ENCODE data around the gene GGA3. TPM values are rescaled to one million over a fixed set of nuclear protein-coding genes. Genes with fewer than 3 reads are reported as not detected.

Gene GGA3
- total RNA-seq (10 to 100 TPM in 4 of 5 donors, 1 to 10 TPM in 1; 9.5 to 94.5 (median 58.5) TPM), polyA plus RNA-seq (10 to 100 TPM; 10.2 to 18.3 (median 11.8) TPM)
- long read RNA-seq, donor 1, partial matches to known transcripts: 53 of 53 reads
- long read RNA-seq, donor 1, other reads (novel, unspliced or antisense): 0 of 53 reads
- long read RNA-seq, donor 2: 0 reads
- long read RNA-seq, donor 3, full-length matches to known transcripts: 2 of 2 reads
- long read RNA-seq, donor 3, partial matches to known transcripts: 0 of 2 reads
- long read RNA-seq, donor 3, other reads (novel, unspliced or antisense): 0 of 2 reads
- long read RNA-seq, donor 4: 0 reads
- long read RNA-seq, donor 5, full-length matches to known transcripts: 1 of 1 reads
- long read RNA-seq, donor 5, partial matches to known transcripts: 0 of 1 reads
- long read RNA-seq, donor 5, other reads (novel, unspliced or antisense): 0 of 1 reads
- long read RNA-seq, donor 6, partial matches to known transcripts: 12 of 12 reads
- long read RNA-seq, donor 6, other reads (novel, unspliced or antisense): 0 of 12 reads
- long read RNA-seq, donor 7: 0 reads
- long read RNA-seq, donor 8: 0 reads
- long read RNA-seq, donor 9, full-length matches to known transcripts: 3 of 3 reads
- long read RNA-seq, donor 9, partial matches to known transcripts: 0 of 3 reads
- long read RNA-seq, donor 9, other reads (novel, unspliced or antisense): 0 of 3 reads
- long read RNA-seq, donor 10, full-length matches to known transcripts: 1 of 1 reads
- long read RNA-seq, donor 10, partial matches to known transcripts: 0 of 1 reads
- long read RNA-seq, donor 10, other reads (novel, unspliced or antisense): 0 of 1 reads

GRCh38 chr17:75261336-75262111 is at the start of gene GGA3, which contains the start of gene MRPS7:
Gene GGA3 (minus strand): TSS chr17:75261606. CDS start chr17:75261587, 19 bp downstream.
Gene MRPS7 (plus strand): TSS chr17:75261879. CDS start chr17:75261901, 22 bp downstream.
- intact Hi-C loops (cut with DNase I; ENCODE audit: low total_unique reads): no loop called here
- no peaks in the 10 kb centered on the region for H3K9me3 ChIP-seq

GRCh38 chr17:75308732-75309629 is 47.6 kb upstream of the GGA3 start:
- H3K4me3 ChIP-seq: no peak overlapping the region
- H3K4me1 ChIP-seq: peaks cover 13 to 35% (median 15%) of the 10 kb centered on the region in 4 donors
- peak; percentile 67 to 79 for DNase-seq
- H3K9me3 ChIP-seq: no peaks in the 10 kb centered on the region
- H3K27me3 ChIP-seq: no peaks in the 10 kb centered on the region
- 31 to 53% (median 42%) methylated on average over 20 of the region's 20 CpGs for WGBS, 5 donors
- peak overlapping the region; percentile 50 to 86 (median 75) for H3K27ac ChIP-seq
- H3K36me3 ChIP-seq: no peaks in the 10 kb centered on the region
- intact Hi-C loops (cut with DNase I; ENCODE audit: low total_unique reads): no loop called here
- no peak for TF ChIP-seq CTCF (IDR thresholded peaks at IDR 0.05)
- TF ChIP-seq POLR2AphosphoS5 (IDR thresholded peaks at IDR 0.05): peak in 2 of 3 donors; percentile 38 to 50

More at GRCh38 chr17:75261336-75262111, at the start of gene GGA3, which contains the start of gene MRPS7:
- peak in 1 of 7 experiments; percentile 22 for TF ChIP-seq CTCF (IDR thresholded peaks at IDR 0.05)
- peak; percentile 31 to 81 (median 74) for TF ChIP-seq POLR2AphosphoS5 (IDR thresholded peaks at IDR 0.05)
- peak in 1 of 4 donors; percentile 33 for TF ChIP-seq POLR2A (IDR thresholded peaks at IDR 0.05)
- no peak for TF ChIP-seq EP300 (IDR thresholded peaks at IDR 0.05)
- 0 to 1% (median 0%) methylated on average over 22 to 68 of the region's 69 CpGs for WGBS, 5 donors
- Histone ChIP-seq H3K4me1 (peaks cover 24 to 57% (median 43%) of the 10 kb centered on the region in 4 donors), H3K4me3 (peak within 1 kb of the TSS; percentile 67 to 97 (median 94)), H3K27me3 (no peaks in the 10 kb centered on the region), H3K27ac (peak within 1 kb of the TSS; percentile 87 to 95 (median 94)), H3K36me3 (peaks cover 27 to 36% (median 35%) of the 10 kb centered on the region in 4 donors)
- DNase-seq: peak; percentile 95 to 98

GRCh38 chr17:75307957-75308731 is 46.7 kb upstream of the GGA3 start:
- intact Hi-C loops (cut with DNase I; ENCODE audit: low total_unique reads): no loop called here
- Histone ChIP-seq H3K9me3 (no peaks in the 10 kb centered on the region), H3K27ac (peak overlapping the region in 4 of 5 donors; percentile 68 to 86 (median 80)), H3K4me1 (peaks cover 13 to 33% (median 15%) of the 10 kb centered on the region in 4 donors), H3K36me3 (no peaks in the 10 kb centered on the region), H3K27me3 (no peaks in the 10 kb centered on the region), H3K4me3 (no peak overlapping the region)
- no peak for TF ChIP-seq POLR2A (IDR thresholded peaks at IDR 0.05)
- TF ChIP-seq CTCF (IDR thresholded peaks at IDR 0.05): no peak
- no peak for TF ChIP-seq POLR2AphosphoS5 (IDR thresholded peaks at IDR 0.05)
- TF ChIP-seq EP300 (IDR thresholded peaks at IDR 0.05): no peak
- WGBS, 5 donors: 71 to 80% (median 76%) methylated on average over 13 of the region's 13 CpGs
- DNase-seq: no peak

All from stomach (tissue), 19 donors.